AG09309 (cell line): ENCODE results near the gene GRID2.

ENCODE experiments used
- DNase-seq: peaks from one replicate; pipeline ENCODE4 v3.0.0-alpha.2; 2010; ENCODE audit warnings: low read depth
- H3K4me3 ChIP-seq: 2 replicates; pipeline ENCODE4 v1.5.1; 2011; ENCODE audit warnings: mild to moderate bottlenecking, low read depth, low read length, moderate library complexity; ENCODE audit not compliant: control insufficient read depth
- TF ChIP-seq, protein P1 (sequence below): IDR thresholded peaks from 2 replicates; pipeline ENCODE4 v1.5.1; 2011; ENCODE audit warnings: mild to moderate bottlenecking, low read depth, low read length, inconsistent platforms; ENCODE audit not compliant: insufficient read depth, control insufficient read depth; ENCODE audit errors: missing control alignments

GRID2 gene

DNA sequence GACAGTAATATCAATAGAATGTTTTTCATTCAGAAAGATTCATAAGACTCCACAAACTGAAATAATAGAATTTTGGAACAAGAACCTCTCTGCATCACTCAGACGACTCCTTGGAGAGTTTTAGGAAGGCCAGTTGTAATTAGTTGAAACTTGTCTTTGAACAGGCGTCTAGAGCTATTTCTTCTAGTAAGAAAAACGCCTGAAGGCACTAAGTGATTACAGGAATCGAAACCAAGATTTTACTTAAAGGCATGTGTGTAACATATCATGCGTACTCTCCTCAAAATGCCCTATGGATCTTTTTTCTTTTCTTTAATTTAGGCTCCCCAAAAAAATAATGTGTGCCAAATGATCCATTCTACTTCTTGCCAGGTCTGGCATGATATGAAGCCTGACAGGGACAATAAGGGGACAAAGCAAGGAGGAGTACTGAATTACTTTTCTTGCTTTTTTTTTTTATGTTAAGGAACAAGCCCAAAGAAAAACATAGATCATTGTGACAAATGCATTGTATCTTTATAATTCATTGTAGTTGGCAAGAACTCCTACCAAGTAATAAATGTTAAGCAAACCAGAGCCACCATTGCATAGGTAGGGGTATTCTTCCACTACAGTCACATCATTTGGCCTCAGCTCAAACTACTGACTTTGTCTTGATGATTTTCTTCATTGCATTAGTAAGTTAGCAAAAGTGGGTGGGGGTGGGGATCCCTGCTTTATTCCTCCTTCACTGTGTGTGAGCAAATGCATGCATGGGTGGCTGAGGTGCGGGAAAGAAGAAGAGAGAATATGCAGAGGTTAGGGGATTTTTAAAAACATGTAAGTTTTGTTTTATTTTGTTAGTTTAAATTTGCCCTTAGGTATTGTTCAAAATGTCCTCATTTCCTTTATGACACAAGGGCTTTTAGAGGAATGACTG, 1444.9 kb downstream of the GRID2 start:
- H3K4me3 ChIP-seq, result no peak overlapping the region
- TF ChIP-seq, protein P1, sequence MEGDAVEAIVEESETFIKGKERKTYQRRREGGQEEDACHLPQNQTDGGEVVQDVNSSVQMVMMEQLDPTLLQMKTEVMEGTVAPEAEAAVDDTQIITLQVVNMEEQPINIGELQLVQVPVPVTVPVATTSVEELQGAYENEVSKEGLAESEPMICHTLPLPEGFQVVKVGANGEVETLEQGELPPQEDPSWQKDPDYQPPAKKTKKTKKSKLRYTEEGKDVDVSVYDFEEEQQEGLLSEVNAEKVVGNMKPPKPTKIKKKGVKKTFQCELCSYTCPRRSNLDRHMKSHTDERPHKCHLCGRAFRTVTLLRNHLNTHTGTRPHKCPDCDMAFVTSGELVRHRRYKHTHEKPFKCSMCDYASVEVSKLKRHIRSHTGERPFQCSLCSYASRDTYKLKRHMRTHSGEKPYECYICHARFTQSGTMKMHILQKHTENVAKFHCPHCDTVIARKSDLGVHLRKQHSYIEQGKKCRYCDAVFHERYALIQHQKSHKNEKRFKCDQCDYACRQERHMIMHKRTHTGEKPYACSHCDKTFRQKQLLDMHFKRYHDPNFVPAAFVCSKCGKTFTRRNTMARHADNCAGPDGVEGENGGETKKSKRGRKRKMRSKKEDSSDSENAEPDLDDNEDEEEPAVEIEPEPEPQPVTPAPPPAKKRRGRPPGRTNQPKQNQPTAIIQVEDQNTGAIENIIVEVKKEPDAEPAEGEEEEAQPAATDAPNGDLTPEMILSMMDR, result no peak
- no peak for DNase-seq

DNA sequence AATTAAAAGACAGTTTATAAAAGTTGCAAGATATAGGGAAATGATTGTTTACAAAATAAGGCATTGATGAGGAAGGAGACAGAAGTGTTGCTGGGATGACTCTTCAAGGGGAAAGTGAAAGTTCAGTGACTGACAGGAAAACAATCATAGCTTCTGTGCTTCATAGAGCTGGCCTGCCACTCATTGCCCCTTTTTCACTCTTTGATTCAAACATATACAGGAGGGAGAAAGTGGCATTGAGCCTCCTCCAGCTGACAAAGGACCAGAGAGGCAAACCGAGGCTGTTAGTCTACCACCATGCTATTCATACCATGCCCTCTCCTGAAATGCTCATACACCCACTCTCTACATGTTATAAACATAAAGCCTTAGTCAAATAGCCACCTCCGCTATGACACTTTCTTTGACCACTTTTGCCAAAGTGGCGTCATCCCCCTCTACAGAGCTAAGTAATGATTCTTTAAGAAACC, 1445.6 kb downstream of the GRID2 start:
- DNase-seq, result no peak
- TF ChIP-seq, protein P1, result no peak
- H3K4me3 ChIP-seq, result no peak overlapping the region

DNA sequence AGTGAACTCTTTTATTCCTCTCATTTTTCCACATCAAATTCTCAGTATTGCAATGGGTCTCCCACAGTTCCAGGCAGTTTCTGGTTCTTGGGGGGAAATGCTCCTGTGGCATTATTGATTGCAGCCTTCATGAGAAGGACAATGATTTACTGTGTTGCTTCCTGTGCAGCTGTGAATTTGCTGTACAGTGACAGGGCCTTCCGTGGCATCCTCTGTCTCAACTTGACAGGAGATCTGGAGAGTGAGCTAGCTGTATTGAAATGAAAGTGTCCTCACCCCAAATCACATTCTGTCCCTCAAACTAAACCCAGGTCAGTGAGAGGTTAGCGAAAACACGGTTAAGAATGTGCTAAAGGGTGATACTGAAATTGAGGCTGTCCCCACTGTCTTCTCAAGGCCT, 1447.6 kb downstream of the GRID2 start:
- TF ChIP-seq, protein P1, result no peak
- no peak for DNase-seq
- H3K4me3 ChIP-seq, result no peak overlapping the region

DNA sequence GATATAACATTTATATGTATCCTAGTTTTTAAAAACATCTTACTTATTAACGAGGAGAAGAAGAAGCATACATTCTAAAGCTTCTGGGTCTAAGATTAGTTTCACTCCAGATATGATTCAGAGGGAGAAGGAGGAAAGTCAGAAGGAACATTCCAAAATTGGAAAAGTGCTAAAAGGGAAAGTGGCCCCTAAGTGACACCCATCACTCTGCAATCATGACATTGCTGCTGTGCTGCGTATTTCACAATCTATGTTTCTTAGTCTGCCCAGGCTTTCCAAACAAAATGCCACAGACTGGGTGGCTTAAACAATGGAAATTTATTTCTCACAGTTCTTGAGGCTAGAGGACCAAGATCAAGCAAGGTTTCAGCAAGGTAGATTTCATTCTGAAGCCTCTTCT, 1452.3 kb downstream of the GRID2 start:
- no peak overlapping the region for H3K4me3 ChIP-seq
- TF ChIP-seq, protein P1, result no peak
- no peak for DNase-seq

DNA sequence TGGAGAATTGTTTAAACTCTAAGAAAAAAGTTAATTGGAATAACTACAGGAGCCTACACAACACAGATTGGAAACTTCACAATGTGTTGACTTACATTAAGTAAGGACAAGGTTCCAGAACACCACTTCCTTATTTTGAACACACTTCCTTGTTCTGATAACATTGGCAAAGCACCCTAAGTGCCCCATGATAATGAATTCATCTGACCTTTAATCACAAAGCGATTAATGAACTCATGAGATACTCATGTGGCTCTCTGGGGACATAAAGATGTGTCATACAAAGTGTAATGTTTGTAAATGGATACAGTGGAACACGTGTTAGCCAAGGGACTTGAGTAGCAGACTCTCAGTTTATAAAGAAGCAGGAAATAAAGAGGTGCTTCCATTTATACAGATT, 1455.7 kb downstream of the GRID2 start:
- no peak overlapping the region for H3K4me3 ChIP-seq
- TF ChIP-seq, protein P1, result no peak
- no peak for DNase-seq

DNA sequence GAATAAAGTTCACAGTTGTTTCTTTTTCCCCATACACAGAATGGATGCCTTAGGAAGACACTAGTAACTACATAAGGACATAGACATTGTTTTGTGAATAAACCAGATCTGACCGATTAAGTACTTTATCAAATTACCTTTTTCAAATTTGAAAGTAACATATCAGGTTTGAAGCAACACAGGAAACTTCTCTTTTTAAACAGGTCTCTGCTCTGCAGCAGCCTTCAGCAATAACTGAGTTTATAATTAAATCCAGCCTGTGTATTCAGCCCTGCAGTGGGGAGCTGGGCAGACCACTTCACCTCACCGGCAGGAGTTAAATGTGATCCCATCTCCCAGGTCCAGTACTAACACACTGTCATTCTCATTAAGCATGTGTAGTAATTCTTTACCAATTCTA, 1456.5 kb downstream of the GRID2 start:
- DNase-seq, result no peak
- TF ChIP-seq, protein P1, result no peak
- no peak overlapping the region for H3K4me3 ChIP-seq
